PFSK-1 (cell line): ENCODE measurements around the gene SPTA1.

Source experiments
- FOXP2 ChIP-seq: optimal IDR thresholded peaks from 2 replicates; pipeline ENCODE3; 2011; ENCODE audit warnings: borderline replicate concordance, control low read depth, inconsistent platforms; ENCODE audit not compliant: insufficient read depth; ENCODE audit errors: extremely low read length, extremely low read depth
- POLR2AphosphoS5 ChIP-seq: IDR thresholded peaks from 2 replicates; pipeline ENCODE4 v1.6.1; 2012; ENCODE audit warnings: low read depth, mild to moderate bottlenecking, control low read depth, low read length, moderate library complexity
- SIN3A ChIP-seq: IDR thresholded peaks from 2 replicates; pipeline ENCODE4 v1.6.1; 2012; ENCODE audit warnings: mild to moderate bottlenecking, low read length, moderate library complexity, borderline replicate concordance; ENCODE audit not compliant: insufficient read depth
- TAF1 ChIP-seq: IDR thresholded peaks from 2 replicates; pipeline ENCODE4 v1.6.1; 2012; ENCODE audit warnings: low read length, control low read depth, borderline replicate concordance; ENCODE audit not compliant: insufficient read depth
- TF ChIP-seq, protein P1 (sequence below), 2 experiments: IDR thresholded peaks; 2 replicates each; pipeline versions ENCODE4 v1.6.1 to v1.8.0; 2011 to 2012; ENCODE audit warnings: low read depth in 2 of 2, low read length in 2 of 2, control low read depth in 1 of 2, inconsistent platforms in 1 of 2, mild to moderate bottlenecking in 1 of 2, moderate library complexity in 1 of 2; ENCODE audit not compliant: insufficient read depth in 1 of 2

The SPTA1 gene

DNA sequence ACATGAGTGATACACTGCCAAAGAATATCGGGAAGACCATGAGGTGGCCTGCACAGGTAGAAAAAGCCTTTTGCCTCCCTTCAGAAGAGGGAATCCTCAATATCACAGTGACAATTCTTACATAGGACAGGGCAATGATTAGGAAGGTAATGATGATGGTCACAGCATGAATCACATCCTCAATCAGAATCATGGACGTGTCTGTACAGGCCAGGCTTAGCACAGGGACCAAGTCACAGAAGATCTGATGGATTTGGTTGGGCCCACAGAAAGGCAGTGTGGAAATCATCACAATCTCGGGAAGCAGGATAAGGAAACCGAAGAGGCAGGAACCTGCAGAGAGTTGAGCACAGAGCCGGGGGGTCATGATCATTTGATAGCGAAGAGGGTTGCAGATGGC is 30.8 kb upstream of the SPTA1 start:
- TF ChIP-seq, protein P1, sequence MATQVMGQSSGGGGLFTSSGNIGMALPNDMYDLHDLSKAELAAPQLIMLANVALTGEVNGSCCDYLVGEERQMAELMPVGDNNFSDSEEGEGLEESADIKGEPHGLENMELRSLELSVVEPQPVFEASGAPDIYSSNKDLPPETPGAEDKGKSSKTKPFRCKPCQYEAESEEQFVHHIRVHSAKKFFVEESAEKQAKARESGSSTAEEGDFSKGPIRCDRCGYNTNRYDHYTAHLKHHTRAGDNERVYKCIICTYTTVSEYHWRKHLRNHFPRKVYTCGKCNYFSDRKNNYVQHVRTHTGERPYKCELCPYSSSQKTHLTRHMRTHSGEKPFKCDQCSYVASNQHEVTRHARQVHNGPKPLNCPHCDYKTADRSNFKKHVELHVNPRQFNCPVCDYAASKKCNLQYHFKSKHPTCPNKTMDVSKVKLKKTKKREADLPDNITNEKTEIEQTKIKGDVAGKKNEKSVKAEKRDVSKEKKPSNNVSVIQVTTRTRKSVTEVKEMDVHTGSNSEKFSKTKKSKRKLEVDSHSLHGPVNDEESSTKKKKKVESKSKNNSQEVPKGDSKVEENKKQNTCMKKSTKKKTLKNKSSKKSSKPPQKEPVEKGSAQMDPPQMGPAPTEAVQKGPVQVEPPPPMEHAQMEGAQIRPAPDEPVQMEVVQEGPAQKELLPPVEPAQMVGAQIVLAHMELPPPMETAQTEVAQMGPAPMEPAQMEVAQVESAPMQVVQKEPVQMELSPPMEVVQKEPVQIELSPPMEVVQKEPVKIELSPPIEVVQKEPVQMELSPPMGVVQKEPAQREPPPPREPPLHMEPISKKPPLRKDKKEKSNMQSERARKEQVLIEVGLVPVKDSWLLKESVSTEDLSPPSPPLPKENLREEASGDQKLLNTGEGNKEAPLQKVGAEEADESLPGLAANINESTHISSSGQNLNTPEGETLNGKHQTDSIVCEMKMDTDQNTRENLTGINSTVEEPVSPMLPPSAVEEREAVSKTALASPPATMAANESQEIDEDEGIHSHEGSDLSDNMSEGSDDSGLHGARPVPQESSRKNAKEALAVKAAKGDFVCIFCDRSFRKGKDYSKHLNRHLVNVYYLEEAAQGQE (IDR thresholded peaks at IDR 0.05; ENCODE audit: insufficient read depth in 1 of 2, low read depth in 2 of 2, low read length in 2 of 2): no peak
- TF ChIP-seq FOXP2: no peak
- TF ChIP-seq POLR2AphosphoS5: no peak
- TF ChIP-seq SIN3A: no peak
- TF ChIP-seq TAF1: no peak

DNA sequence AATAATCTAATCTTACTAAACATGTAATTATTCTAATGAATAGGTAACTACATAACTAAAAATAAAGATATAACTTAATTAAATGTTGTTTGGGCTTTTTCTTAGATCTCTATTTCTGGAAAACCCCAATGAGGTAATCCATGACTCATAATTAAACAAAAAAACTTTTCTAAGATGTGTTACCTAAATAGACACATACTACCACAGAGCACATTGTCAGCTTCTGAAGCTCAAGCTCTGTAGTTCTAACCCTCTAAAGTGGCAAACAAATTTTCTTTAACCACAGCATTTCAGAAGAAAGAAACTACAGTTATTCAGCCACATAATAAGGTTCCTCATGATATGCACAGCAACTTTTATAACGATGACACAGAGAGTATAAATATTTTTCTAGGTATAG is 29.8 kb upstream of the SPTA1 start:
- TF ChIP-seq SIN3A: no peak
- no peak for TF ChIP-seq FOXP2
- no peak for TF ChIP-seq TAF1
- TF ChIP-seq, protein P1 (IDR thresholded peaks at IDR 0.05; ENCODE audit: insufficient read depth in 1 of 2, low read depth in 2 of 2, low read length in 2 of 2): no peak
- TF ChIP-seq POLR2AphosphoS5: no peak

DNA sequence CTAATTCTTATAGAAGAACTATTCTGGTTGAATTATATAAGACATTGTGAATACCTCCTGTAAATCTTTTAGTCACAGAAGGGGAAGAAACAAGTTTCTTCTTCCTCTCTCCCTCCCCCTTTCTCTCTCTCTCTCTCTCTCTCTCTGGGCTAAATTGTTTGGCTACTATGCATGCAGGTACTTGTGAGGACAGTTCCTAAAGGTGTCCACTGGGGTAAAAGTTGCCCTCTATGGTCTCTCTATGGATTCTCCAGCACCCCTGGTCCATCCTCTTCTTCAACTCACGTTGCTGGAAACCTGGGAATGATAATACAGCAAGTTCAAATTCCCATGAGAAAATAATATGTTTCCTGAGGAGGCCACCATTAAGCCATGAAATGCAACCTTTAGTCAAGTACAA is 28.2 kb upstream of the SPTA1 start:
- TF ChIP-seq TAF1 (no peak), SIN3A (no peak), POLR2AphosphoS5 (no peak), FOXP2 (no peak)
- TF ChIP-seq, protein P1 (IDR thresholded peaks at IDR 0.05; ENCODE audit: insufficient read depth in 1 of 2, low read depth in 2 of 2, low read length in 2 of 2): no peak

- TF ChIP-seq TAF1 (no peak), SIN3A (no peak), POLR2AphosphoS5 (no peak), FOXP2 (no peak)
- TF ChIP-seq, protein P1 (IDR thresholded peaks at IDR 0.05; ENCODE audit: insufficient read depth in 1 of 2, low read depth in 2 of 2, low read length in 2 of 2): no peak
These were observed 24.6 kb upstream of the SPTA1 start for GRCh38 chr1:158711098-158711497.

GRCh38 chr1:158706096-158706495 is 19.6 kb upstream of the SPTA1 start:
- no peak for TF ChIP-seq POLR2AphosphoS5
- no peak for TF ChIP-seq SIN3A
- TF ChIP-seq, protein P1 (IDR thresholded peaks at IDR 0.05; ENCODE audit: insufficient read depth in 1 of 2, low read depth in 2 of 2, low read length in 2 of 2): no peak
- no peak for TF ChIP-seq TAF1
- no peak for TF ChIP-seq FOXP2
